Activated CD8-positive, alpha-beta memory T cell treated with anti-CD3 and anti-CD28 coated beads, Interleukin-2, amount 10 ng/mL, durations not matched to agents 7 days and 5 days (primary cell): ENCODE measurements around the gene PAPPA. TPM values are rescaled to one million over a fixed set of nuclear protein-coding genes. Genes with fewer than 3 reads are reported as not detected.

Source experiments
- ATAC-seq: fragments of 150-1000 bp; cut with Tn5 transposase; one replicate; pipeline ENCODE4 v1.10.0; 2021; ENCODE audit warnings: moderate library complexity
- CTCF ChIA-PET: fragments of 350-600 bp; sonication (Branson Sonifier 250); formaldehyde crosslinking; loops from one replicate; lab custom pipeline; 2021; ENCODE audit warnings: antibody characterized with exemption; lab: Charles Lee
- DNase-seq: peaks from one replicate; pipeline ENCODE4 v3.0.0-alpha.2; 2020
- H3K27ac Mint-ChIP-seq: one replicate; pipeline ENCODE4 v1.8.0; 2021; ENCODE audit warnings: mild to moderate bottlenecking, mixed read lengths
- H3K27me3 Mint-ChIP-seq: one replicate; pipeline ENCODE4 v1.8.0; 2021; ENCODE audit warnings: mixed read lengths
- H3K36me3 Mint-ChIP-seq: one replicate; pipeline ENCODE4 v1.8.0; 2021; ENCODE audit warnings: mild to moderate bottlenecking, mixed read lengths
- H3K4me1 Mint-ChIP-seq: one replicate; pipeline ENCODE4 v1.8.0; 2021; ENCODE audit warnings: mixed read lengths
- H3K4me3 Mint-ChIP-seq: one replicate; pipeline ENCODE4 v1.8.0; 2021; ENCODE audit warnings: mild to moderate bottlenecking, moderate library complexity, mixed read lengths
- H3K9me3 Mint-ChIP-seq: one replicate; pipeline ENCODE4 v1.8.0; 2022; ENCODE audit warnings: low read depth, mixed read lengths
- total RNA-seq, 2 experiments: library from RNA; stranded (reverse); gene quantifications; one replicate each; pipeline ENCODE4 v1.2.3, GENCODE V29; 2021

Gene PAPPA
- total RNA-seq, 2 experiments from 2014 or later, result not detected

GRCh38 chr9:116175614-116176013, 22.0 kb downstream of the PAPPA start:
- no peak for ATAC-seq
- H3K27me3 Mint-ChIP-seq, result no peaks in the 10 kb centered on the region
- no peaks in the 10 kb centered on the region for H3K9me3 Mint-ChIP-seq
- no peak for DNase-seq
- no peak overlapping the region for H3K4me3 Mint-ChIP-seq
- H3K27ac Mint-ChIP-seq, result no peak overlapping the region
- H3K36me3 Mint-ChIP-seq, result no peaks in the 10 kb centered on the region
- CTCF ChIA-PET, result no interaction called here
- H3K4me1 Mint-ChIP-seq, result no peaks in the 10 kb centered on the region

DNA sequence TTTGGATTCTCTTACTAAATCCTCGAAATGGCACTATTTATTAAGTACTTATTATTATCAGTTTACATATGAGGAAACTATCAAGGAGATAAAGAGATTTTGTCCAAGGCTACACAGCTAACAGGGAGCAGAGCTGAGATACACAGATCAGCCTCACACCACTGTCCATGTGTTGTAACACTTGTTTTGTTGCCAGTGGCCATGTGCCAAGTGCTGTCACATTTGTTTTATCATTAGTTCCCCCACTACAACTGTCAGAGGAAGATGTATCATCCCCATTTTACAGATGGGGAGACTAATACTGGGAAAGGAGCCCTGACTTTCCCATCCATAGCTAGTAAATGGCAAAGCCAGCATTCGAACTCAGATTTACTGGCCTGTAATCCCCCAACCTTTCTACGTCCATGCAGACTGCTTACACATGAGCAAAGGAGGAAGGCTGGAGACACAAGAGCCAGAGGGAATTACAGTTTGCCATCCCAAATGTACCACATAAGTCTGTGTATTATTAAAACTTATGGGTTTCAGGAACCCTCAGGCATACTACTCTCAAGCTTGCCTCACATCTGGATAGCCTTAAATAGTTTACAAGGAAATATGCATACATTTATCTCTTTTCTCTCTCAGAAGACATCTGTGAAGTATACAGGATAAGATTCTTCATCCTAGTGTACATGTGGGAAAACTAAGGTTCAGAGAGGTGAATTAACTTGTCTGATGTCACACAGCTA, 25.1 kb downstream of the PAPPA start:
- H3K4me1 Mint-ChIP-seq, result no peaks in the 10 kb centered on the region
- no peaks in the 10 kb centered on the region for H3K9me3 Mint-ChIP-seq
- H3K27ac Mint-ChIP-seq, result no peak overlapping the region
- H3K4me3 Mint-ChIP-seq, result no peak overlapping the region
- no peaks in the 10 kb centered on the region for H3K36me3 Mint-ChIP-seq
- no peaks in the 10 kb centered on the region for H3K27me3 Mint-ChIP-seq
- no peak for DNase-seq
- ATAC-seq, result no peak
- CTCF ChIA-PET, result no interaction called here

DNA sequence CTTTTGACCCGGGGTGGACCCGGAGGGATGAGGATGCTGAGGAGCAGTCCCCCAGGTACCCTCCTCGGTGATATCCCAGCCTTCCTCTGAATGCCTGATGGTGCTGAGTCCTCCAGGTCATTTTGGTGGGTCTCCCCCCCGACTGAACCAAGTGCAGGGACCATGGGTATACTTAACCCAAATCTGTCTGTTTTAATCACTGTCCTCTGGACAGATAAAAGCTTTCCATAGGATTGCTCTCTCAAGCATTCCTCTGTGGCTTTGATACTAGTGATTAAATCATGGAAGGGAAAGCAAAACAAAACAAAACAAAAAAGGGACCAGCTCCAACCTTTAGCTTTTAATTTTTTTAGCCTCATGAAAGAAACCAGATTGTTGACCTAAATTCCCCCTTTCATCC, 26.0 kb downstream of the PAPPA start:
- H3K27ac Mint-ChIP-seq, result no peak overlapping the region
- no peak overlapping the region for H3K4me3 Mint-ChIP-seq
- no peaks in the 10 kb centered on the region for H3K9me3 Mint-ChIP-seq
- no peak for DNase-seq
- CTCF ChIA-PET, result no interaction called here
- H3K4me1 Mint-ChIP-seq, result no peaks in the 10 kb centered on the region
- H3K36me3 Mint-ChIP-seq, result no peaks in the 10 kb centered on the region
- no peak for ATAC-seq
- H3K27me3 Mint-ChIP-seq, result no peaks in the 10 kb centered on the region

- no peak overlapping the region for H3K27ac Mint-ChIP-seq
- H3K4me1 Mint-ChIP-seq, result no peaks in the 10 kb centered on the region
- DNase-seq (no peak), ATAC-seq (no peak)
- H3K4me3 Mint-ChIP-seq, result no peak overlapping the region
- no peaks in the 10 kb centered on the region for H3K9me3 Mint-ChIP-seq
- CTCF ChIA-PET, result no interaction called here
- no peaks in the 10 kb centered on the region for H3K36me3 Mint-ChIP-seq
- H3K27me3 Mint-ChIP-seq, result no peaks in the 10 kb centered on the region
These were observed 28.4 kb downstream of the PAPPA start for GRCh38 chr9:116181853-116182610.

- no peak for ATAC-seq
- CTCF ChIA-PET, result no interaction called here
- H3K4me1 Mint-ChIP-seq, result no peaks in the 10 kb centered on the region
- H3K27me3 Mint-ChIP-seq, result no peaks in the 10 kb centered on the region
- no peak for DNase-seq
- H3K9me3 Mint-ChIP-seq, result no peaks in the 10 kb centered on the region
- H3K36me3 Mint-ChIP-seq, result no peaks in the 10 kb centered on the region
- H3K4me3 Mint-ChIP-seq, result no peak overlapping the region
- no peak overlapping the region for H3K27ac Mint-ChIP-seq
These were observed 29.3 kb downstream of the PAPPA start for GRCh38 chr9:116182876-116183275.

DNA sequence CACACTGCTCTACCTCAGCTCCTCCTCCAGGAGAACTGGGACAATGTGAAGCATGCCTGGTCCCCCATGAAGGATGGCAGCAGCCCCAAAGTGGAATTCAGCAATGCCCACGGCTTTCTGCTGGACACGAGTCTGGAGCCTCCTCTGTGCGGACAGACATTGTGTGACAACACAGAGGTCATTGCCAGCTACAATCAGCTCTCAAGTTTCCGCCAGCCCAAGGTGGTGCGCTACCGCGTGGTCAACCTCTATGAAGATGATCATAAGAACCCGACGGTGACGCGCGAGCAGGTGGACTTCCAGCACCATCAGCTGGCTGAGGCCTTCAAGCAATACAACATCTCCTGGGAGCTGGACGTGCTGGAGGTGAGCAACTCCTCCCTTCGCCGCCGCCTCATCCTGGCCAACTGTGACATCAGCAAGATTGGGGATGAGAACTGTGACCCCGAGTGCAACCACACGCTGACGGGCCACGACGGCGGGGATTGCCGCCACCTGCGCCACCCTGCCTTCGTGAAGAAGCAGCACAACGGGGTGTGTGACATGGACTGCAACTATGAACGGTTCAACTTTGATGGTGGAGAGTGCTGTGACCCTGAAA, 34.1 kb downstream of the PAPPA start:
- no peaks in the 10 kb centered on the region for H3K27me3 Mint-ChIP-seq
- no peak for ATAC-seq
- H3K4me3 Mint-ChIP-seq, result no peak overlapping the region
- H3K9me3 Mint-ChIP-seq, result no peaks in the 10 kb centered on the region
- CTCF ChIA-PET, result no interaction called here
- no peak overlapping the region for H3K27ac Mint-ChIP-seq
- H3K36me3 Mint-ChIP-seq, result no peaks in the 10 kb centered on the region
- DNase-seq, result no peak
- no peaks in the 10 kb centered on the region for H3K4me1 Mint-ChIP-seq

- no peak overlapping the region for H3K27ac Mint-ChIP-seq
- DNase-seq (no peak), ATAC-seq (no peak)
- H3K4me3 Mint-ChIP-seq, result no peak overlapping the region
- CTCF ChIA-PET, result no interaction called here
- H3K36me3 Mint-ChIP-seq, result no peaks in the 10 kb centered on the region
- H3K4me1 Mint-ChIP-seq, result no peaks in the 10 kb centered on the region
- no peaks in the 10 kb centered on the region for H3K9me3 Mint-ChIP-seq
- no peaks in the 10 kb centered on the region for H3K27me3 Mint-ChIP-seq
These were observed 36.1 kb downstream of the PAPPA start for GRCh38 chr9:116189683-116190082.

DNA sequence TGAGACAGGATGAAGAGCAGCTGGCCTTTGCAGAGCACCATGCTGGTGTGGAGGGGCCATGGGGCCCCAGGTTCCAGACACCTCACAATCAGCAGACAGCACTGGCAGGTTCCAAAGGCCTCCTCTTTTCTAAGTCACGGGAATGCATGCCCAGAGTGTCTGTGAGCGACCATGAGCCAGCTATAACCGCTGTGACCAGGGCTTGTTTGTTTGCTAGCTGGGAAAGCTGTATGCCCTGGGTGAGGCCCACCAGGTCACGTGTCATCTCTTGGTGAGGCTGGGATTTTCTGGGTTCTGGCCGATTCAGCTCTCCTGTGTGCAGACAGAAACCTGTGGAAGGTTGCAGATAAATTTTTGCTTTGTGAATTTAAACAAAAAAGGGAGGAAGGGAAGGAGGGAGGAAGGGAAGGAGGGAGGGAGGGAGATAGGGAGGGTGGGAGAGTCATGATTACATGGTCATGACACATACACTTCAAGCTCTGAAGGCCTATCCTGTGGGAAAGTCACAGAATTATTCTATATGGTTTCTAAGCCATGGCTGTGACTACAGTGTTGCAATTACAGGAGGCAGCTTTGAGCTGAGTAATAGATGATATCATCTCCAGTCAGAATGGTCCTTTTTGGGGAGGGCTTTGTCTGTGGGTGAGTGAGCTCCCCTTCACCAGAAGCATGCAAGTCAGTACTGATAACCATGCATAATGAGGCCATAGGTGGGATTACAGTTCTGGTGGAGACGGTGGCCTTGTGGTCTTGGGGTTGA, 37.2 kb downstream of the PAPPA start:
- CTCF ChIA-PET, result no interaction called here
- Mint-ChIP-seq H3K4me3 (no peak overlapping the region), H3K27ac (no peak overlapping the region), H3K4me1 (no peaks in the 10 kb centered on the region), H3K9me3 (no peaks in the 10 kb centered on the region), H3K36me3 (no peaks in the 10 kb centered on the region), H3K27me3 (no peaks in the 10 kb centered on the region)
- ATAC-seq (no peak), DNase-seq (no peak)

DNA sequence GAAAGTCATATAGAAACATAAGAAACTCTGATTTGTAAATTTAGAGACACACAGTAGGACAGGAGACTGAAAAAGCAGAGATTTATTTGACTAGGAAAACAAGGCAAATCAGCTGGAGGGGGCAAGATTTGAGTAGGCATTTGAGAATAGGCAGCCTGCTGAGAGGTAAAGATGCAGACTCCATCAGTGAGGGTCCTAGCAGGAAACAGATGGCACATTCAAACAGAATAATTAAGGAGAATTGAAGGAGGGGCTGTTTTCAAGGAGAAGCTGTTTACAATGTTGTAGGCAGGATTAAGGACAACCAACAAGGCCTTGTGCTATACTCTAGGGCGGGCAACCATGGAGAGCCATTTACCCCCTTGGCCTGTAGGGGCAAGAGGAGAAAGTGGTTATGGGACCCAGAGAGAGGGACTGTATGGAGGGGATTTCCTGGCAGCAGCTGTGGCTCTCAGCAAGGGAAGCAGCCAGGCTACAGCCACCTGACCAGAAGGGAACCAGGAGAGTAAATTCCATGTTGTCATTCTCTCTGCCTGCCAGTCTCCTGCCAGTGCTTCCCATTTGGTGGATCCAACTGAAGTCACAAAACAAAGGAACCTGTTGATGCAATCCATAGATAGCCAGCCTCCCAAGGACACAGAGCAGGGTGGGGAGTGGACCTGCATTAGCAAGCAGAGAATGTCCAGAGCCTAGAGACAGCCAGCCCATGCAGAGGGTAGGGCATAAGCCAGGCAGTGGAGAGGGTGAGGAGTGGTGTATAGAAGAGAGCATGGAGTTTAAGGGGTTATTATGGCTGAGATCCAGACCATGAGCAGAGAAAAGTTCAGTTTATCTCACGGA, 38.2 kb downstream of the PAPPA start:
- Mint-ChIP-seq H3K36me3 (no peaks in the 10 kb centered on the region), H3K27ac (no peak overlapping the region), H3K4me1 (no peaks in the 10 kb centered on the region), H3K4me3 (no peak overlapping the region), H3K27me3 (no peaks in the 10 kb centered on the region), H3K9me3 (no peaks in the 10 kb centered on the region)
- no peak for DNase-seq
- no peak for ATAC-seq
- CTCF ChIA-PET, result no interaction called here

DNA sequence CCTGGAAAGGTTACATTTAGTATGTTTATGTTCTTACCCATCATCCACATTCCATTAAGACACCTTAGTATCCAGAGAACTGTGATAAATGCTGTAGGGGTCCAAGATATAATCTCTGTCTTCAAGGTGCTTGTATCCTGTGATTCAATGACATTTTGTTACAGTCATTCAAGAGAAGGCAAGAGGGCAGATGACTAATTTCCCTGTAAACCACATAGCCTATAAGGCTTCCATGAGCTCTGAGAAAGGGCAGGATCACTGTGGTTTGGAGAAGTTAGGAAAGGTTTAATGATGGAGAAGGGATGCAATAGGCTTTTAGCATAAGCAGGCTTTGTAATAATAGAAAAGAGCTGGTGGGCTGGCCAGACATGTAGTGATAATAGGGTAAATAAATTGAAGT, 40.0 kb downstream of the PAPPA start:
- Mint-ChIP-seq H3K27me3 (no peaks in the 10 kb centered on the region), H3K27ac (no peak overlapping the region), H3K9me3 (no peaks in the 10 kb centered on the region), H3K4me1 (no peaks in the 10 kb centered on the region), H3K4me3 (no peak overlapping the region), H3K36me3 (no peaks in the 10 kb centered on the region)
- ATAC-seq, result no peak
- CTCF ChIA-PET, result no interaction called here
- DNase-seq, result no peak

DNA sequence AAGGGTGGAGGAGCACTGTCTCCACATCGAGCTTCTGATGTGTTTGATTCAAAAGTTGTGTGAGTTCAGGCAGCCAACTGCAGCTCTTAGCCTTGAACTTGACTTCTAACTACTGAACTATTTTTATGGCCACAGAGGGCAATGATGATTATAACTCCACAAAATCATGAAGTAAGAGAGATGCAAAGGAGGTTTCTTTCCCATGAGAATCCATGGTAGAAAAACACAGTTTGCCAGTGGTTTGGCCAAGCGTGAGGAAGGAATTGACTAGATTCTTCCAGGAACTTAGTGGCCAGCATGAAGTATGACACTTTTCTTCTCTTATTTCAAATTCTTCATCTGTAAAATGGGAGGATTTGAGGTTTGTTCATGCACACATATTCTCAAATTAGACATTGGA, 43.2 kb downstream of the PAPPA start:
- Mint-ChIP-seq H3K27me3 (no peaks in the 10 kb centered on the region), H3K36me3 (no peaks in the 10 kb centered on the region), H3K27ac (no peak overlapping the region), H3K4me3 (no peak overlapping the region), H3K4me1 (no peaks in the 10 kb centered on the region), H3K9me3 (no peaks in the 10 kb centered on the region)
- DNase-seq (no peak), ATAC-seq (no peak)
- CTCF ChIA-PET, result no interaction called here

DNA sequence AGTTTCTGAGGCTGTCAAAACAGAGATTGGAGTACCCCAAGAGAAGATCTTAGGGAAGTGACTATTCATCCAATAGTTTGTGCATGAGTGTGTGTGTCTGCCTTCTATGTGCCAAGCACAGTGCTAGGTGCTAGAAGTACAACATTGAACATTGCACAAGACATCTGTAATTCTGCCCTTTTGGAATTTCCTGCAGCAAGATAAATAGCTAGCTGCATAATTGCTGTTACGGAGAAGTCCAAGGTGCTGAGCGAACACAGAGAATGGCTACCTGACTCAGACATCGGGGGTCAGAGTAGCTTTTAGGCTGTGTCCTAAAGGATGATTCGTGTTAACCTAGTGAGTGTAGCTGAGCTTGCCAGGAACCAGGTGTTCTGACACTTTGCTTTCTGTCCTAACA, 44.8 kb downstream of the PAPPA start:
- CTCF ChIA-PET, result no interaction called here
- no peaks in the 10 kb centered on the region for H3K4me1 Mint-ChIP-seq

More for the DNA sequence above, 44.8 kb downstream of the PAPPA start:
- Mint-ChIP-seq H3K4me3 (no peak overlapping the region), H3K27me3 (no peaks in the 10 kb centered on the region), H3K27ac (no peak overlapping the region), H3K36me3 (no peaks in the 10 kb centered on the region), H3K9me3 (no peaks in the 10 kb centered on the region)
- DNase-seq (no peak), ATAC-seq (no peak)
